SK-N-SH (cell line): Measurements from ENCODE around the gene CRYBG3. TPM values are rescaled to one million over a fixed set of nuclear protein-coding genes. Genes with fewer than 3 reads are reported as not detected.

ENCODE experiments used
- CTCF ChIA-PET: fragments of 300-600, 350-600 bp; formaldehyde crosslinking; extraction: SDS; loops from one replicate; lab custom pipeline; 2021; lab: Yijun Ruan, JAX
- POLR2A ChIA-PET: fragments of 350-600 bp; sonication (Branson Sonifier 250); formaldehyde crosslinking; extraction: SDS; loops from one replicate; lab custom pipeline; 2020; ENCODE audit warnings: antibody characterized with exemption, inconsistent platforms; lab: Yijun Ruan, JAX
- DNase-seq: peaks from one replicate; pipeline ENCODE4 v3.0.0; 2012
- H2AFZ ChIP-seq: fragments of 200-600 bp; sonication (generic); 2 replicates; pipeline ENCODE4 v1.8.1; 2016; ENCODE audit warnings: antibody characterized with exemption, mild to moderate bottlenecking, low read depth
- H3F3A ChIP-seq: fragments of 200-600 bp; sonication (generic); replicated peaks from 2 replicates; pipeline ENCODE3; 2016; ENCODE audit warnings: antibody characterized with exemption, mild to moderate bottlenecking; ENCODE audit not compliant: insufficient read depth
- H3K27ac ChIP-seq, 2 experiments: fragments of 200-500 bp in 1 of 2; fragments of 200-600 bp in 1 of 2; sonication (Bioruptor generic) in 1 of 2; sonication (generic), shearing (Covaris generic) in 1 of 2; 2 replicates each; pipeline versions ENCODE4 v1.5.1 to v1.6.1; 2014 to 2016; ENCODE audit warnings: low read depth in 2 of 2, inconsistent platforms in 1 of 2, low read length in 1 of 2, mild to moderate bottlenecking in 1 of 2, mixed read lengths in 1 of 2
- H3K27me3 ChIP-seq: fragments of 200-600 bp; sonication (generic), shearing (Covaris generic); 2 replicates; pipeline ENCODE4 v1.6.1; 2016; ENCODE audit warnings: mixed run types; ENCODE audit not compliant: insufficient read depth
- H3K36me3 ChIP-seq, 2 experiments: fragments of 200-500 bp in 1 of 2; fragments of 200-600 bp in 1 of 2; sonication (Bioruptor generic) in 1 of 2; sonication (generic) in 1 of 2; replicated peaks in 1 of 2; 2 replicates each; pipeline versions ENCODE3 to v1.5.1; 2014 to 2016; ENCODE audit warnings: low read length in 1 of 2, mild to moderate bottlenecking in 1 of 2; ENCODE audit not compliant: insufficient read depth in 2 of 2, control insufficient read depth in 1 of 2
- H3K4me1 ChIP-seq, 2 experiments: fragments of 200-500 bp in 1 of 2; fragments of 200-600 bp in 1 of 2; sonication (Bioruptor generic) in 1 of 2; sonication (generic), shearing (Covaris generic) in 1 of 2; 2 replicates each; pipeline versions ENCODE4 v1.5.1 to v1.6.1; 2014 to 2016; ENCODE audit warnings: low read depth in 1 of 2, low read length in 1 of 2, mixed run types in 1 of 2; ENCODE audit not compliant: insufficient read depth in 2 of 2, control insufficient read depth in 1 of 2
- H3K4me2 ChIP-seq: fragments of 200-600 bp; sonication (generic), shearing (Covaris generic); 2 replicates; pipeline ENCODE4 v1.6.1; 2017; ENCODE audit warnings: mixed run types
- H3K4me3 ChIP-seq, 2 experiments: fragments of 200-500 bp in 1 of 2; fragments of 200-600 bp in 1 of 2; sonication (Bioruptor generic) in 1 of 2; sonication (generic), shearing (Covaris generic) in 1 of 2; 2 replicates each; pipeline versions ENCODE4 v1.5.1 to v1.8.1; 2014 to 2016; ENCODE audit warnings: low read depth in 2 of 2, inconsistent platforms in 1 of 2, low read length in 1 of 2, mild to moderate bottlenecking in 1 of 2, mixed read lengths in 1 of 2, moderate library complexity in 1 of 2
- H3K79me2 ChIP-seq: fragments of 200-600 bp; sonication (generic); 2 replicates; pipeline ENCODE4 v1.8.1; 2017; ENCODE audit warnings: mild to moderate bottlenecking; ENCODE audit not compliant: insufficient read depth
- H3K9ac ChIP-seq: fragments of 200-600 bp; sonication (generic); 2 replicates; pipeline ENCODE4 v1.6.1; 2017; ENCODE audit warnings: mixed run types
- H3K9me2 ChIP-seq: fragments of 200-600 bp; sonication (generic); 2 replicates; pipeline ENCODE4 v1.6.1; 2017; ENCODE audit warnings: mixed run types
- H3K9me3 ChIP-seq: fragments of 200-600 bp; sonication (generic); 2 replicates; pipeline ENCODE4 v1.6.1; 2017; ENCODE audit warnings: mixed run types, mild to moderate bottlenecking, moderate library complexity
- H4K20me1 ChIP-seq: fragments of 200-600 bp; sonication (generic); 2 replicates; pipeline ENCODE4 v1.6.1; 2017; ENCODE audit warnings: mild to moderate bottlenecking, mixed run types; ENCODE audit not compliant: insufficient read depth
- CTCF ChIP-seq: fragments of 200-600 bp; sonication (generic); IDR thresholded peaks from 2 replicates; pipeline ENCODE4 v1.6.1; 2017; ENCODE audit warnings: antibody characterized with exemption, mild to moderate bottlenecking, moderate library complexity
- GATA2 ChIP-seq: sonication (generic); formaldehyde crosslinking; IDR thresholded peaks from 2 replicates; pipeline ENCODE4 v1.5.0; 2020; ENCODE audit warnings: mild to moderate bottlenecking, missing genetic modification reagents
- JUND ChIP-seq: IDR thresholded peaks from 2 replicates; pipeline ENCODE4 v1.4.0; 2012
- NFIC ChIP-seq: IDR thresholded peaks from 2 replicates; pipeline ENCODE4 v1.4.0; 2012; ENCODE audit warnings: borderline replicate concordance
- POLR2AphosphoS5 ChIP-seq: IDR thresholded peaks from 2 replicates; pipeline ENCODE4 v1.6.1; 2012; ENCODE audit warnings: low read depth, low read length
- RAD21 ChIP-seq: IDR thresholded peaks from 2 replicates; pipeline ENCODE4 v1.6.1; 2012; ENCODE audit warnings: mild to moderate bottlenecking, low read length
- REST ChIP-seq: IDR thresholded peaks from 2 replicates; pipeline ENCODE4 v1.6.1; 2012; ENCODE audit warnings: mild to moderate bottlenecking, low read depth, low read length, moderate library complexity
- TAF1 ChIP-seq: IDR thresholded peaks from 2 replicates; pipeline ENCODE4 v1.6.1; 2012; ENCODE audit warnings: low read depth, mild to moderate bottlenecking, low read length, moderate library complexity, borderline replicate concordance
- USF1 ChIP-seq: IDR thresholded peaks from 2 replicates; pipeline ENCODE4 v1.4.0; 2012; ENCODE audit warnings: low read depth, borderline replicate concordance
- ZBTB33 ChIP-seq: IDR thresholded peaks from 2 replicates; pipeline ENCODE4 v1.4.0; 2012; ENCODE audit warnings: low read depth, borderline replicate concordance
- WGBS: methylation state at CpG from one replicate; pipeline ENCODE4 v1.1.6; 2017; ENCODE audit warnings: low lambda C conversion rate; 5-methylcytosine and 5-hydroxymethylcytosine counted together
- polyA plus RNA-seq, 3 experiments: library from polyadenylated mRNA; depleted of rRNA; stranded (reverse); fragments of >200 nt; gene quantifications; 2 replicates each; pipeline ENCODE4 v1.2.3, GENCODE V29; 2012

CRYBG3 gene
- polyA plus RNA-seq, 1 of the 3 experiments (the other 2 are of a cell fraction): 2.4 TPM

DNA sequence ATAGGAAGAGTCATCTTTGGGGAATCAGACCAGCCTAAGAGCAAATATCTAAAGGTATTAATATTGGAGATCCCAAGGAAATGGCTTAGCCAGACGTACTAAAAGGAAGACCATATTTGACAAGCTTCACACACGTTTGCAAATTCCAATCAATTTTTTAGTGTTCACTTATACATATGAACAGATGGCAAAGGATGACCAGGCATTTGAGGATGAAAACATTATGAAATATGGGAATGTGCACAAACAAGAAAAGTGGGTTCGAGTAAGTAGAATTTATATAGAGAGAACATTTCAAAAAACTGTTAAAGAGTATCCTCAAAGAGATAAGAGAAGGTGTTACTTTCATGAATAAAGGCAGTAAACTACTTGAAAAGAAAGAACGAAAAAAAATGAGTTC lies 25.9 kb upstream of the CRYBG3 start (continued):
- no peak for TF ChIP-seq REST
- no peak for TF ChIP-seq TAF1
- TF ChIP-seq GATA2 (CRISPR knock-in tag): no peak

DNA sequence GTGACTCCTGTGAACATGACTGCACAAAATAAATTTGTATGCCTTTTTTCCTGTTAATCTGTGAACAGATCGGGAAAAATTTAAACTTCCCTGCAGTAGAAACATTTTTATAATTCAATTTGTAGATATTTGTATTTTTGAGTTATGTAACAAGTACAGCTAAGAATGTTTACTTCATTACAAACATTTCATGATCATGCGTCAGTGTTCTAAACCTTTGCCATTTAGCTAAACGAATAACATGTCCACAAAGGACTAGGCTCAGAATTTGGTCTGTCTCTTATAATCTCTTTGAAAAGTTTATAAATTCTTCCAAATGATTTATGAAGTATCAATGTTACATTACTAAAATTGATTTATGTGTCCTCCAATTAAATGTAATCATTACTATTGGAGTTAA lies 17.3 kb upstream of the CRYBG3 start:
- H3K27me3 ChIP-seq: no peaks in the 10 kb centered on the region

More for the DNA sequence above, 17.3 kb upstream of the CRYBG3 start:
- H3F3A ChIP-seq: no peaks in the 10 kb centered on the region
- no peak overlapping the region for H3K4me2 ChIP-seq
- 94% methylated on average over 3 of the region's 3 CpGs for WGBS
- H3K4me3 ChIP-seq: no peak overlapping the region
- H3K9me2 ChIP-seq: no peaks in the 10 kb centered on the region; the same call in 1 of the 2 replicates
- TF ChIP-seq RAD21 (no peak), JUND (no peak), USF1 (no peak), CTCF (no peak), ZBTB33 (no peak), NFIC (no peak), POLR2AphosphoS5 (no peak)
- no peak overlapping the region for H3K9ac ChIP-seq
- ChIA-PET POLR2A (no interaction called here), CTCF (interaction anchor here (1.3 to 2.0 kb wide), 5 partner anchors 10 to 219 kb away, joined by 3 to 12 read pairs (median 4); no protein-coding TSS in a partner anchor)
- peaks cover 0 to 1% of the 10 kb centered on the region in 2 experiments for H3K36me3 ChIP-seq
- no peak overlapping the region for H2AFZ ChIP-seq
- no peak overlapping the region for H3K27ac ChIP-seq
- H3K9me3 ChIP-seq: no peaks in the 10 kb centered on the region
- DNase-seq: no peak
- H3K4me1 ChIP-seq: no peaks in the 10 kb centered on the region
- H3K79me2 ChIP-seq: no peaks in the 10 kb centered on the region
- H4K20me1 ChIP-seq: no peaks in the 10 kb centered on the region
